Measurements from ENCODE around the gene GRN. TPM values are rescaled to one million over a fixed set of nuclear protein-coding genes. Genes with fewer than 3 reads are reported as not detected.

Gene GRN
- total RNA-seq, 1 experiment from 2014 or later, result 206 TPM

DNA sequence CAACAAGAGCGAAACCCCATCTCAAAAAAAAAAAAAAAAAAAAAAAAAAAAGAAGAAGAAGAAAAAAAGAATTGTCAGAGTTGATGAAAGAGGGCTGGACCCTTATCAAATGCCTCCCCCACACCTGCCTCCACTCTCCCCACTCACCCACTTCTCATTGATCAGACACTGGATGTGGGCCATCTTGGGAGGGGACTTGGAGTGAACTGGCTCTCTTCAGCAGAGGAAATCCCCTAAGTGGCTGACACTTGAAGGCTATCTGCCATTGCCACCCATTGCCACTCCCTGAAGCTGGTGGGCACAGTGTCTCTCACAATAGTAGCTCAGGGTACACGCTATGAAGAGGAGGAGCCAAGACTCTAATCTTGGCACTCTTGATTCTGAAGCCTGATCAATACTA, 42.7 kb downstream of the GRN start:
- Histone ChIP-seq H3K9ac (ENCODE audit: low read length) (no peak overlapping the region), H3K79me2 (ENCODE audit: insufficient read depth, low read length) (no peaks in the 10 kb centered on the region), H3K4me1 (ENCODE audit: control insufficient read depth in 1 of 2, insufficient read depth in 2 of 2, low read length in 2 of 2) (peaks cover 4 to 18% of the 10 kb centered on the region in 2 experiments; a peak in 3 of 4 replicates), H2AFZ (ENCODE audit: low read depth, low read length, poor library complexity, severe bottlenecking) (no peak overlapping the region), H3K27ac (ENCODE audit: low read depth, low read length) (no peak overlapping the region), H3K9me3 (ENCODE audit: control insufficient read depth in 1 of 2, insufficient read depth in 1 of 2, low read depth in 1 of 2, low read length in 2 of 2) (no peaks in the 10 kb centered on the region), H3K27me3 (ENCODE audit: insufficient read depth, low read length) (no peaks in the 10 kb centered on the region), H4K20me1 (ENCODE audit: insufficient read depth) (no peaks in the 10 kb centered on the region), H3K4me3 (replicated peaks in 1 of 2; ENCODE audit: low read depth in 1 of 2, low read length in 2 of 2) (no peak overlapping the region), H3K4me2 (ENCODE audit: low read length) (no peak overlapping the region), H3K36me3 (ENCODE audit: control insufficient read depth in 1 of 2, insufficient read depth in 2 of 2, low read length in 2 of 2) (no peaks in the 10 kb centered on the region), H3K9me2 (ENCODE audit: insufficient read depth) (no peaks in the 10 kb centered on the region)
- TF ChIP-seq, protein P1, sequence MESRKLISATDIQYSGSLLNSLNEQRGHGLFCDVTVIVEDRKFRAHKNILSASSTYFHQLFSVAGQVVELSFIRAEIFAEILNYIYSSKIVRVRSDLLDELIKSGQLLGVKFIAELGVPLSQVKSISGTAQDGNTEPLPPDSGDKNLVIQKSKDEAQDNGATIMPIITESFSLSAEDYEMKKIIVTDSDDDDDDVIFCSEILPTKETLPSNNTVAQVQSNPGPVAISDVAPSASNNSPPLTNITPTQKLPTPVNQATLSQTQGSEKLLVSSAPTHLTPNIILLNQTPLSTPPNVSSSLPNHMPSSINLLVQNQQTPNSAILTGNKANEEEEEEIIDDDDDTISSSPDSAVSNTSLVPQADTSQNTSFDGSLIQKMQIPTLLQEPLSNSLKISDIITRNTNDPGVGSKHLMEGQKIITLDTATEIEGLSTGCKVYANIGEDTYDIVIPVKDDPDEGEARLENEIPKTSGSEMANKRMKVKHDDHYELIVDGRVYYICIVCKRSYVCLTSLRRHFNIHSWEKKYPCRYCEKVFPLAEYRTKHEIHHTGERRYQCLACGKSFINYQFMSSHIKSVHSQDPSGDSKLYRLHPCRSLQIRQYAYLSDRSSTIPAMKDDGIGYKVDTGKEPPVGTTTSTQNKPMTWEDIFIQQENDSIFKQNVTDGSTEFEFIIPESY (IDR thresholded peaks at IDR 0.05; ENCODE audit: extremely low read depth, insufficient replicate concordance, low read length), result no peak
- no peak for TF ChIP-seq RAD21 (IDR thresholded peaks at IDR 0.05; ENCODE audit: low read depth)
- no peak for TF ChIP-seq POLR2A (IDR thresholded peaks at IDR 0.05; ENCODE audit: borderline replicate concordance, extremely low read depth, insufficient read depth, insufficient read length)
- no peak for TF ChIP-seq EZH2phosphoT487 (IDR thresholded peaks at IDR 0.05; ENCODE audit: borderline replicate concordance)
- no peak for TF ChIP-seq TCF7L2 (IDR thresholded peaks at IDR 0.05; ENCODE audit: borderline replicate concordance, extremely low read depth, insufficient read depth, insufficient read length)
- TF ChIP-seq, protein P2, sequence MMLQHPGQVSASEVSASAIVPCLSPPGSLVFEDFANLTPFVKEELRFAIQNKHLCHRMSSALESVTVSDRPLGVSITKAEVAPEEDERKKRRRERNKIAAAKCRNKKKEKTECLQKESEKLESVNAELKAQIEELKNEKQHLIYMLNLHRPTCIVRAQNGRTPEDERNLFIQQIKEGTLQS (IDR thresholded peaks at IDR 0.05), result no peak
- TF ChIP-seq YY1 (IDR thresholded peaks at IDR 0.05; ENCODE audit: extremely low read depth, insufficient replicate concordance, low read depth, low read length), result no peak
- TF ChIP-seq POLR2AphosphoS5 (IDR thresholded peaks at IDR 0.05; ENCODE audit: low read depth, low read length), result no peak
- TF ChIP-seq EZH2 (IDR thresholded peaks at IDR 0.05), result no peak
- no peak for TF ChIP-seq SP1 (IDR thresholded peaks at IDR 0.05; ENCODE audit: low read depth)
- TF ChIP-seq, protein P3, sequence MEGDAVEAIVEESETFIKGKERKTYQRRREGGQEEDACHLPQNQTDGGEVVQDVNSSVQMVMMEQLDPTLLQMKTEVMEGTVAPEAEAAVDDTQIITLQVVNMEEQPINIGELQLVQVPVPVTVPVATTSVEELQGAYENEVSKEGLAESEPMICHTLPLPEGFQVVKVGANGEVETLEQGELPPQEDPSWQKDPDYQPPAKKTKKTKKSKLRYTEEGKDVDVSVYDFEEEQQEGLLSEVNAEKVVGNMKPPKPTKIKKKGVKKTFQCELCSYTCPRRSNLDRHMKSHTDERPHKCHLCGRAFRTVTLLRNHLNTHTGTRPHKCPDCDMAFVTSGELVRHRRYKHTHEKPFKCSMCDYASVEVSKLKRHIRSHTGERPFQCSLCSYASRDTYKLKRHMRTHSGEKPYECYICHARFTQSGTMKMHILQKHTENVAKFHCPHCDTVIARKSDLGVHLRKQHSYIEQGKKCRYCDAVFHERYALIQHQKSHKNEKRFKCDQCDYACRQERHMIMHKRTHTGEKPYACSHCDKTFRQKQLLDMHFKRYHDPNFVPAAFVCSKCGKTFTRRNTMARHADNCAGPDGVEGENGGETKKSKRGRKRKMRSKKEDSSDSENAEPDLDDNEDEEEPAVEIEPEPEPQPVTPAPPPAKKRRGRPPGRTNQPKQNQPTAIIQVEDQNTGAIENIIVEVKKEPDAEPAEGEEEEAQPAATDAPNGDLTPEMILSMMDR (IDR thresholded peaks at IDR 0.05 in 2 of 3, conservative IDR thresholded peaks at IDR 0.05 in 1 of 3; ENCODE audit: borderline replicate concordance in 1 of 3, insufficient read depth in 1 of 3, low read depth in 2 of 3, low read length in 2 of 3), result no peak
- TF ChIP-seq ZFX (IDR thresholded peaks at IDR 0.05), result no peak
- TF ChIP-seq, protein P4, sequence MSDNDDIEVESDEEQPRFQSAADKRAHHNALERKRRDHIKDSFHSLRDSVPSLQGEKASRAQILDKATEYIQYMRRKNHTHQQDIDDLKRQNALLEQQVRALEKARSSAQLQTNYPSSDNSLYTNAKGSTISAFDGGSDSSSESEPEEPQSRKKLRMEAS (IDR thresholded peaks at IDR 0.05), result no peak
- TF ChIP-seq EGR1 (IDR thresholded peaks at IDR 0.05; ENCODE audit: low read depth), result no peak
- TF ChIP-seq ELF1 (IDR thresholded peaks at IDR 0.05; ENCODE audit: borderline replicate concordance, low read depth), result no peak
- TF ChIP-seq CEBPB (IDR thresholded peaks at IDR 0.05; ENCODE audit: low read depth), result no peak
- TF ChIP-seq FOSL1 (IDR thresholded peaks at IDR 0.05; ENCODE audit: low read depth), result no peak
- no peak for TF ChIP-seq SRF (IDR thresholded peaks at IDR 0.05; ENCODE audit: low read depth)
- TF ChIP-seq CBX3 (IDR thresholded peaks at IDR 0.05; ENCODE audit: low read depth), result no peak
- TF ChIP-seq, protein P5, sequence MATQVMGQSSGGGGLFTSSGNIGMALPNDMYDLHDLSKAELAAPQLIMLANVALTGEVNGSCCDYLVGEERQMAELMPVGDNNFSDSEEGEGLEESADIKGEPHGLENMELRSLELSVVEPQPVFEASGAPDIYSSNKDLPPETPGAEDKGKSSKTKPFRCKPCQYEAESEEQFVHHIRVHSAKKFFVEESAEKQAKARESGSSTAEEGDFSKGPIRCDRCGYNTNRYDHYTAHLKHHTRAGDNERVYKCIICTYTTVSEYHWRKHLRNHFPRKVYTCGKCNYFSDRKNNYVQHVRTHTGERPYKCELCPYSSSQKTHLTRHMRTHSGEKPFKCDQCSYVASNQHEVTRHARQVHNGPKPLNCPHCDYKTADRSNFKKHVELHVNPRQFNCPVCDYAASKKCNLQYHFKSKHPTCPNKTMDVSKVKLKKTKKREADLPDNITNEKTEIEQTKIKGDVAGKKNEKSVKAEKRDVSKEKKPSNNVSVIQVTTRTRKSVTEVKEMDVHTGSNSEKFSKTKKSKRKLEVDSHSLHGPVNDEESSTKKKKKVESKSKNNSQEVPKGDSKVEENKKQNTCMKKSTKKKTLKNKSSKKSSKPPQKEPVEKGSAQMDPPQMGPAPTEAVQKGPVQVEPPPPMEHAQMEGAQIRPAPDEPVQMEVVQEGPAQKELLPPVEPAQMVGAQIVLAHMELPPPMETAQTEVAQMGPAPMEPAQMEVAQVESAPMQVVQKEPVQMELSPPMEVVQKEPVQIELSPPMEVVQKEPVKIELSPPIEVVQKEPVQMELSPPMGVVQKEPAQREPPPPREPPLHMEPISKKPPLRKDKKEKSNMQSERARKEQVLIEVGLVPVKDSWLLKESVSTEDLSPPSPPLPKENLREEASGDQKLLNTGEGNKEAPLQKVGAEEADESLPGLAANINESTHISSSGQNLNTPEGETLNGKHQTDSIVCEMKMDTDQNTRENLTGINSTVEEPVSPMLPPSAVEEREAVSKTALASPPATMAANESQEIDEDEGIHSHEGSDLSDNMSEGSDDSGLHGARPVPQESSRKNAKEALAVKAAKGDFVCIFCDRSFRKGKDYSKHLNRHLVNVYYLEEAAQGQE (IDR thresholded peaks at IDR 0.05; ENCODE audit: low read depth), result no peak
- no TSS peak for BruUV-seq (replicated peaks)
- DNase-seq (ENCODE audit: low read depth, low spot score) (no peak), ATAC-seq (no peak)
- intact Hi-C loops (cut with micrococcal nuclease), result no loop called here
- POLR2A ChIA-PET, result no interaction called here
- RAD21 ChIA-PET (ENCODE audit: low non-redundant PET in 1 of 2, low total read pairs in 2 of 2, uncharacterized antibody in 2 of 2, unreplicated experiment in 2 of 2), result no interaction called here
- CTCF ChIA-PET, result no interaction called here

Data from HCT116 (cell line).